Cortex of kidney (tissue), 1 donor: ENCODE results near the gene PEPD.

ENCODE experiments used
- DNase-seq: peaks from one replicate; lab custom pipeline; 2025; lab: John Stamatoyannopoulos, UW

The PEPD gene

DNA sequence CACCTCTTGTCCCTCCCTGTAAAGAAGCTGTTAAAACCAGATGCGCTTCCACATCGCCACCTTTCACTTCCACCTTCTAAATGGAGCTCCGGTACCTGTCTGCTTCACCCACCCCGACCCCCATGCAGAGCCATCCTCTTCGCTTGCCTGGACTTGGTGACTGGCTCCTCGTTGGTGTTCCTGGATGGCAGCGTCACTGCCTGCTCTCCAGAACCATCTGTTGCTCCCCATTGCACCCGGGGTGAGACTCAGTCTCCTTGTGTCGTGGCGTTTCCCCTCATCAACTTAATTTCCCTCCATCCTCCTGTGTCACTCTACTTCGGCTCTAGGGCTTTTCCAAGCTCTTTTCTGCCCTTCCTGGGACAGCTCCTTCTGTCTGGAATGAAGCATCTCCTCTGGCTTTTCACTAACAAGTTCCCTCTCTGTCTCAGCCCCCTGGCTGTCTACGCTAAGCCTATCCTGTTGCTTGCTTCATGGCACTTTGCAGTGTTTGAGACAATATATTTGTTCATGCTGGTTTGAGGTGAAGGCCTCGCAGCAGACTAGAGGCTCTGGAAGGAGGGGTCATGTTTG lies 137.8 kb downstream of the PEPD start:
- DNase-seq: no peak

DNA sequence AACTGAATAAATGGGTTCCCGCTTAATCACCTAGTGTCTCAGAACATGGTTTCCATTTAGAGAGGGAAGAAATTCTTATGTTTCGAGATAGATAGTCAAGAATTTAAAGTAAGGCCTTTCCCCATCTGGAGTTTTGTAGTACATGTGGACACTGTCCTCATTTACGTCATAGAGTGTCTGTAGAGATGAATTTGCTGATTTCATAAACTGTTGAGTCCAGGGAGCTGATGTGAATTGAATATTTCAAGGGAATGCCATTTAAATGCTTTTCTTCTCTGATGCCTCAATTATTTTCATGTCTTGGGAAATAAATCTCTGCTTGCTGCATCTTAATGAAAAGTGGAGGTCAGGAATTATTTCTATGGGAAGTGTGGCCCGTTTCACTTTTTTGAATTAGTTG lies 138.6 kb downstream of the PEPD start:
- DNase-seq: no peak

DNA sequence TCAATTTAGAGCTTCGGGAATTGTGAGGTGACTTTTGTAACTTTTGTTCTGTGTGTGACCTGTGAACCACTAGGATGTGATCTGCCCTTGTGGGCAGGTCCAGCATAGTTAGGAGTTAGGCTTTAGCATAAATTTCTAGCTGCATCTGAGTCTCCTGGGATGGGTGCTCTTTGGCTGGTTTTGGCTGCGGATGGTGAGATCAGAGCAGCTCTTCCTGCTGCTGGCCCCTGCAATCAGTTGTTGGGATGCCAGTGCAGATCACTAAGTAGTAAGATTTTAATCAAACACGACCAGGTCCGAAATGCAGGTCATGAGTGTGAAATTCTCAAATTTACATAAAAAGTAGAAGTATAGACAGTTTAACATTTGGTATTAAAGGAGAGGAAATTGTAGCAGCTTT lies 139.6 kb downstream of the PEPD start:
- DNase-seq: no peak

DNA sequence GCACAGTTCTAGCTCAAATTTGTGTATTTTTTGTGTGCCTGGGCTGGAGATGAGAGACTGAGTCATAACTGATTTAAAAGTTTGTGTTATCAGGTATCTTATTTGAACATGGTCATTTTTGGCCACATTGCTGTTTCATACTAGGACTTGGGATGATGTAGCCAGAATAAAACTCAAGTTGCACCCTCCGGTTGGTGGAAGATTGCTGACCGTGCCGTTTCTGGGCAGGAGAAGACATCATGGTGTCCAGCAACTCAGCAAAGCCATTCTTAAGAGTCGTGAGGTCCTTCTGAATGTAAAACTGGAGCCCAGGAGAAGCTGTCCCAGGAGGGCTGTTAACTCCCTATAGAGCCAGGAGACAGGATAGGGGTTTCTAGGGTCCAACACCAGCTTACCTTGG lies 140.5 kb downstream of the PEPD start:
- DNase-seq: no peak

DNA sequence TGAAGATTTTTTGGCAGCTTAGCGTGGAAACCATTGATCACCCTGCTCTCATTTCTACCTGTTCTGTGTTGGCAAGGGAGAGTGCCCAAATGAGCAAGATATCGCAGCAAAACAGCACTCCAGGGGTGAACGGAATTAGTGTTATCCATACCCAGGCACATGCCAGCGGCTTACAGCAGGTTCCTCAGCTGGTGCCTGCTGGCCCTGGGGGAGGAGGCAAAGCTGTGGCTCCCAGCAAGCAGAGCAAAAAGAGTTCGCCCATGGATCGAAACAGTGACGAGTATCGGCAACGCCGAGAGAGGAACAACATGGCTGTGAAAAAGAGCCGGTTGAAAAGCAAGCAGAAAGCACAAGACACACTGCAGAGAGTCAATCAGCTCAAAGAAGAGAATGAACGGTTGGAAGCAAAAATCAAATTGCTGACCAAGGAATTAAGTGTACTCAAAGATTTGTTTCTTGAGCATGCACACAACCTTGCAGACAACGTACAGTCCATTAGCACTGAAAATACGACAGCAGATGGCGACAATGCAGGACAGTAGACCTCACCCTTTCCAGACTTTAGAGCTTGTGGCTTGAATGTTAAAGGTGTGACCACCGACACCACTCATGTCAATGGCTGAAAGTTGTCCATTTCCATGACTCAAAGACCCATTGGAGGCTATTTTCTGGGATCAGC lies 142.3 kb downstream of the PEPD start:
- no peak for DNase-seq

DNA sequence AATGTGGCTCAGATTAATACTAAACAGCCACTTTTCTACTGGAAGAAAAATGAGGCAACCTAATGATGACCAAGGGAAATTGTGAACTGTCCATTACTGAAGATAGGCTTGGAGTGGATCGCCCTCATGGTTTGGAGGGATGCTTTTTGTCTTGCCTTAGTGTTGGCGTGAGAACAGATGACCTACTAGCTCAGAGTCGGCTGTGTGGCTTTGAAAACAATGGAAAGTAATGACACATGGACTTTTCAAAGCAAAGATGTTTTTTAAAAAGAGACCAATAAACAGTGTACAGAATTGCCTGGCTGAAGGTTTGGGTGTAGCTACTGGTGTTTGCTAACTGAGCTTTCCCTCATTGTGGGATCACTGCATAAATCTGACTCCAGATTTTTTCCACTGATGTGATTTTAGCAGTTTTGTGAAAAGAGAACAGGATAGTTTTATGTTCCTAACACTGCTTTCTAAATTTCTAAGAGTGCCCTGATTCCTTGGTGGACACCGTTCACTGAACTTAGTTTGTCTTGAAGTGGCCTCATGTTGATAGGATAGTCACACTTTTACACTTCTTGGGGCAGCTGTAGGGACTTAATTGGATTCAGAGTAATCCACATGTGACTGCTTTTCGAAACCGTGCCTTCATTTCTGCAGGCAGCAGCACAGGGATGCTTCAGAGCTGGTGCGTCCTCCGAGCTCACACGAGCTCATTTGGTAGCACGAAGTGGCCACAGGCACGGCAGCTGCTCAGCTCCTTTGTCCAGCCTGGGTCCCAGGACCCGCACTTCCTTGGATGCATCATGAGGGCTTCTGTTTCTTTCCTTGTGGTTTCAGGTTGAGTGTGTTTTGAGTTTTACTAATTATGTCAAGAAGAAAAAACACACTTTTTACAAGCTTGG lies 143.8 kb downstream of the PEPD start:
- DNase-seq: no peak

DNA sequence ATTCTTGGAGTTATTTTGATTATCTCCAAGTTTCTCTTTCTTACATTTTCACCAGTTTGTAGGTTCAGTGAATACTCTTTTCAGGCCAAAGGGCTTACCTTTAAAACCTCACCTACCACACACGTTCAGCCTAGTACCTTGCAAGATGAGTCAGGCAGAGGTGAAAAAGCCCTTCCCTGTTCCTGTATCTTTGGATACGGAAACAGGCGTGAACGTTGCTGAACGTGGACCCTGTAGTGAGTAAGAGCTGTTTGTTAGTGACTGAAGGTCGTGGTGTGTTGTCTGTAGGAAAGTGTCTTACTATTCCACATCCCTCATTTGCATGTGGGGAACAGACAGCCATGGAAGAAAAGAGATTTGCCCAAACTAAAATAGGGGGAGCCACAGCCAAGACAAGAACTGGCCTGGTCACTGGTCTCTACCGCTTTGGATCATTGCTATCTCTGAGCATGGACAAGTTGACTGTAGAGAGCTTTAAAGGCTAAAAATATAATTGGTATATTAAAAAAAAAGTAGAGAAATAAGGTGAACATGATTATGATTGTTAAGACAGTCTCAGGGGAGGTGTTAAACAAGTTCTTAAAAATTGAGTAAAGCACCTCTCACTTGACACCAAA lies 144.5 kb downstream of the PEPD start:
- no peak for DNase-seq

DNA sequence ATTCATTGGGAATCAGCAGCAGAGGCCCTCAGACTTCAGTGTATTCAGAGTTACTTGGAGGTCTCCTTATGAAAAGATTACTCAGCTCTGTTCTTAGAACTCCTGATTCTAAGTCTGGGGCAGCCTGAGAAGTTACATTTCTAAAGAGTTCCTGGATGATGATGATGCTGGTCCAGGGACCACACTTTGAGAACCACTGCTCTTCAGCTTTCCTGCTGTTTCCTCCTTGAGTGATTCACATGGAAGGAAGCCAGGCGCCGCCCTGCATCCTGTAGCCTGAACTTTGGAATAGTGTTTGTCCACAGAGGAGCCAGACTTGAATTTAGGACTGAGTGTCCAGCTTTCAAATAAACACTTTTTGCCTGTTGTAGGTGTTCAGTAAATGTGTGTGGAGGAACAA lies 145.2 kb downstream of the PEPD start:
- no peak for DNase-seq

DNA sequence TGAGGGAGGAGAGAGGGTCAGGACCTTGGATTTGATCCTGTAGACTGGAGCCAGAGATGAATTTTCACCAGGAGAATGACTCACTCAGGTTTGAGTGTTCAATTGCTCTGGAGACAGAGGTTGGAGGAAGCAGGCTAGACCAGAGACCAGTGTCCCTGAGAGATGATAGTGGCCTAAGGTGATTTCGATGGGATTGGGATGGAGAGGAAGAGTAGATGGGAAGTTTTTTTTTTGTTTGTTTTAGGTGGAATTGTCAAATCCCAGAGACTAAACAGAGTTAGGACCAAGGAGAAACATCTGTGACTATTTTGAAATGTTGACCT lies 145.8 kb downstream of the PEPD start:
- no peak for DNase-seq

DNA sequence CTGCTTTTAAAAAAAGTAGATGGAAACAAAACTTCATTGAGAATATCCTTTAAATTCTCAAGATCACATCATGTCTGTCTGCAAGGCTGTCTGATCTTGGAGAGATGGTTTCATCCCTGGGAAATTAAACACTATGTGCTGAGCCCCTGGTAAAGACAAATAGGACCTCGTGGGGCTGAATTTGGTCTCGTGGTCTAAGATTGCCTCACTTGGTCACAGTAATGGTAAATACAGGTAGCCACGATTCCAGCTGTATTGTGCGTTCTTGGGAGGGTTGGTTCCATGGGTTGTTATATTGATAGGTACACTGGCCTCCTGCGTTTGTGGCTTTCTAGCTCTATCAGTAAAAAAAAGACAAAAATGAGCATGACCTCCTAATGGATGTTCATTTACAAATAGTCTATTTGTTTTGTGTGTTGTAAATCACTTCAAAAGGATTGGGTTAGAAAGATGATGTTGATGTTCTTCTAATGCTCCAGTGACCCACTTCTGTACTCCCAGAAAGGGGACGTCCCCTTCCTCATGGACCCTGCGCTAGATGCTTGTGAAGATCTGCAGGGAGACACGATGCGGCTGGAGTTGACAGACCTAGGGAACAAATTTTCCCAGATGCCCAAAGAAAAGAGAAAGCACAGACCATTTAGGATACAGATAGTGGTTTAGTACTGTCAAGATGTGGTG lies 146.3 kb downstream of the PEPD start:
- no peak for DNase-seq

DNA sequence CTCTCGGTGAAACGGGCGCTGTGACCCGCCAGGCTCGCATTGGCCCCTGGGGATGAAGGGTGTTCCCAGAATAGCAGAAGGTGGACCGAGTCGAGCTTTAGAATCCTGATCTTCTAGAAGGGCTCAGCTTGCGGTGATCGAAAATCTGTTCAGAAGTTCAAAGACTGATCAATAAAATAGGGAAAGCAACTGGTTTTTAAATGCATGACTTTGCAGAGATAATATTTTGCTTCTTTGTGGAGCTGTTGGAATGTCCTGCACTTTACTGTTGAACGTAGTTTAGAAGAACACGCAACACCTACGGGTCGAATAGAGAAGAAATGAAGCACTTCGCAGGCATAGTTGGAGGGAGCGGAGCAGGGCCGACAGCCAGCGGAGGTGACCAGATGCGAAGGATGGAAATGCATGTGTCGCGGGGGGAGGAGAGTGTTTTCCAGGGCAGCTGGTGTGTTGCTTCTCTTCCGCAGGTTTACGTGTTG lies 147.3 kb downstream of the PEPD start:
- no peak for DNase-seq

DNA sequence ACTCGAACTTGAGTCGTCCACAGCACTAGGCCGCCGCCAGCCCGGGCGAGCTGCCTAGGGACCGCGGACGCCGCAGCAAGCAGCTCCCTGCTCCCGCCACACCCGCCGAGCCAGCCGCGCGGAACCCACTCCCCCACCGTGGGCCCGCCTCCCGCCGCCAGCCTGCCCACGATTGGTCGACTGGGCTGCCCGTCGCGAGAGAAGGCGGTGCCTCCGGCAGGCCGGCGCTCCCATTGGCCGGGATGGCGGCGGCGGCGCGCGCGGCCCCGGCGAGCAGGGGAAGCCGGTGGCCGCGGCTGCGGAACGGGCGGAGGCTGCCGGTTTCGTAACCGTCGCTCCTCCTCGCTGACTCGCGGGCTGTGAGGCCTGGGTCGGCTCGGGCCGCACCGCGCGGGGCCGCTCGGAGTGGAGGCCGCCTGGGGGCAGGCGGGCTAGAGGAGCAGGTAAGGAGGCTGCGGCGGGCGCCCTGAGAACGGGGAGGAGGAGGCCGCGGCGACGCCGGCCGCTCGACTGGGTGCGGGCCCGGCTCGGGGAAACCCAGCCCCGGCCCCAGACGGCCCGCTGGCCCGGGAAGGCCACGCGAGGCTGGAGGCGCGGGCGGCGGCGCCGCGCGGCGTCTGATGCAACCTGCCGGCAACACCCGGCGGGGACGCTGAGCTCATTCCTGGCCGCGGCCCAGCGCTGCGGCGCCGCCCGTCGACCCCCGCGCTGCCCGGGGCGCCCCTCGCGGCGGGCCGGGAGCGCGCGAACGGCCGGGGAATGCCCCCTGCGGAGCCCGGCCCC lies 147.9 kb downstream of the PEPD start, which contains the start of gene CEBPG:
TSS of gene CEBPG (plus strand) at position 257 of the 783 bp plus-strand sequence. CDS start 5,531 bp downstream, outside the sequence.
- no peak for DNase-seq

DNA sequence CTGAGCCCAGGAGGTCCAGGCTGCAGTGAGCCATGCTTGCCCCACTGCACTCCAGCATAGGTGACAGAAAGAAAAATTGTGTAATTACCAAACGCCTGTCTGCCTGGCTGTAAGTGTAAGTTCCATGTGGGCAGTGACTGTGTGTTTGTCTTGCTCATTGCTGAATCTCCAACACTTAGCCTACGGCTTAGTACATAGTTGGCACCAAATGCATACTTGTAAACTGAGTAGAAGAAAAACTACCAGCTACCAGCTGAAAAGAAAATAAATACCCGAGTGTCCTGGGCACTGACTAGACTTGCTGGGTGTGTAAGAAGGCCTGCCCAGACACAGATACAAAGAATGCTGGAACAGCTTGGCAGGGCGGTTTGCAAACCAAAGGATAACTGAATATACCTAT lies 150.8 kb downstream of the PEPD start:
- DNase-seq: no peak

DNA sequence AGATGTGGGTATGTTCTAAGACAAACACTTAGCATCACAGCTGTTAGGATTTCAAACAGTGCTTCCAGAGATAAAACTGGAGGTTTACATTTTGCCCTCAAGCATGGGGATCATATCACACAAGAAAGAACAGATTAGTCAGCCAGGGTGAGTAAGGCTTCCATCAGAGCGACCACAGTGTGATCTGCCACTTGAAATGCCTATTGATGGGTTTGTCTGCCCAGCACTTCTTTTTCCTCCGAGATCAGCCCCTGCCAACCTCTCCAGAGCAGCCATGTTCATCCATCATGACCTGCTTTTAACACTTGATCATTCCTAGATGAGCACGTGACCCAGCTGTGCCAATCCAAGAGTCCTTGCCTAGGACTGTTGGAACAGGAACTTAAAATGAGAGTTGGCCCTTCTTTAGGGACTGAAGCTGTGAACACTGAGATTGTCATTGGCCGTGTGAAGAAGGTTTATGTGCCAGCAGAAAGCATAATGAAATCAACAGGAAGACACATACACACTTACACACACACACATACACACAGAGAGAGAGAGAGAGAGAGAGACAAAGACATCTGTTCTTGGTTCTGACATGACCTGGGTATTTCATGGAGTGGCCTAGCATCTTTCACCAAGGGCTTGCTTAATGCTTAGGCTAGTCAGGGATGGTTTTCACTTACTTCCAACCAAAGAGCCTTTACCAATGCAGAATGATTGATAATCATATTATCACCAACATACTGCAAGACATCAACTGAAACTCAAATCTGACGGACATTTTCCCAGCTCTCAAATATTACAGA lies 153.3 kb downstream of the PEPD start:
- no peak for DNase-seq

DNA sequence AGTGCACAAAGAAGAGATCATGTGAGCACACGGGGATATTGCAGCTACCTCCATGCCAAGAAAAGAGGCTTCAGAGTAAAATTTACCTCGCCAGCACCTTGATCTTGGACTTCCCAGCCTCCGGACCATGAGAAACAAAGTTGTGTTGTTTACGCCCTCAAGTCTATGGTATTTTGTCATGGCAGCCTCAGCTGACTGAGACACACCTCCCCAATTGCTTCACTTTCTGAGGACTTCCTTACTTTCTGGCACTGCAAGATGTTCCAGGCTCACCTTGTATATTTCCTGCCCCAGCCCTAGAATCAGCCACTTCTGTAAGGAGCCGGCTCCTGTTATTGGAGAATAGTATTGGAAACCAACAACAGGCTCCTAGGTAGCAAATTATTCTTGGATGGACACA lies 154.7 kb downstream of the PEPD start:
- no peak for DNase-seq

DNA sequence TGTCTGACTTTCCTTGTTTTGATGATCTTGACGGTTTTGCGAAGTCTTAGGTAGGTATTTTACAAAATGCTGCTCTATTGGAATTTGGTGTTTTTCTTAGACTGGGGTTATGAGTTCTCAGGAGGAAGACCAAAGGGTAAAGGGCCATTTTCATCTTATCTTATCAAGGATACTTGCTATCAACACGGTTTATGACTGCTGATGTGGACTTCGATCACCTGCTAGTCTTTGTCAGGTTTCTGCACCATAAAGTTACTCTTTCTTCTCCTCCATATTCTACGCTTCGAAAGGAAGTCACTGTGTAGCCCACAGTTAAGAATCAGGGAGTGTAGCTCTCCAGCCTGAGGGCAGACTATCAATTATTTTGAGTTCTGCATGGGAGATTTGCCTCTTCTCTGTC lies 155.5 kb downstream of the PEPD start:
- DNase-seq: no peak

DNA sequence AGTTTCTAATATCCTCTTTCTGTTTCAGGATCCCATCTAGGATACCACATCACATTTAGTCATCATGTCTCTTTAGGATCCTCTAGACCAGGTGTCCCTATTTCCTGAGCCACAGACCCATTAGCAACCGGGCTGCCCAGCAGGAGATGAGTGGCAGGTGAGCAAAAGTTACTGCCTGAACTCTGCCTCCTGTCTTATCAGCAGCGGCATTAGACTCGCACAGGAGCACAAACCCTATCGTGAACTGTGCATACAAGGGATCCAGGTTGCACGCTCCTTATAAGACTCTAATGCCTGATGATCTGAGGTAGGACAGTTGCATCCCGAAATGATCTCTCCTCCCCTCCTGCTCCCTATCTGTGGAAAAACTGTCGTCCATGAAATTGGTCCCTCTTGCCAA lies 155.9 kb downstream of the PEPD start:
- DNase-seq: no peak

DNA sequence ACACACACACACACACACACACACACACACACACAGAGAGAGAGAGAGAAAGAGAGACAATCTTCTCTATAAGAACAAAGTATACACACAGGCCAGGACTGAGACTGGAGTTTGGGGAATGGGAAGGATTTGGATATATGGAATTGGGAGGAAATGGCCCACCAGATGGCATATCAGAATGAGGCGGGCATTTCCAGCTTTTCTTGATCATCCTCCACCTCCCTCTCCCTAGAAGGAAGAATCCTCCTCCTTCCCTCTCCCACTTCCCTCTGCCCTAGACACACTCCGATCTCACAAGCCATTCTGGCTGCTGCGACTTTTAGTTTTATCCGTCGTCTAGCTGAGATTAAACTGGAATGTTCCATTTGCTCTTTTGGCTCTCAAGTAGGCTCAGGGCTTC lies 158.1 kb downstream of the PEPD start:
- DNase-seq: no peak

DNA sequence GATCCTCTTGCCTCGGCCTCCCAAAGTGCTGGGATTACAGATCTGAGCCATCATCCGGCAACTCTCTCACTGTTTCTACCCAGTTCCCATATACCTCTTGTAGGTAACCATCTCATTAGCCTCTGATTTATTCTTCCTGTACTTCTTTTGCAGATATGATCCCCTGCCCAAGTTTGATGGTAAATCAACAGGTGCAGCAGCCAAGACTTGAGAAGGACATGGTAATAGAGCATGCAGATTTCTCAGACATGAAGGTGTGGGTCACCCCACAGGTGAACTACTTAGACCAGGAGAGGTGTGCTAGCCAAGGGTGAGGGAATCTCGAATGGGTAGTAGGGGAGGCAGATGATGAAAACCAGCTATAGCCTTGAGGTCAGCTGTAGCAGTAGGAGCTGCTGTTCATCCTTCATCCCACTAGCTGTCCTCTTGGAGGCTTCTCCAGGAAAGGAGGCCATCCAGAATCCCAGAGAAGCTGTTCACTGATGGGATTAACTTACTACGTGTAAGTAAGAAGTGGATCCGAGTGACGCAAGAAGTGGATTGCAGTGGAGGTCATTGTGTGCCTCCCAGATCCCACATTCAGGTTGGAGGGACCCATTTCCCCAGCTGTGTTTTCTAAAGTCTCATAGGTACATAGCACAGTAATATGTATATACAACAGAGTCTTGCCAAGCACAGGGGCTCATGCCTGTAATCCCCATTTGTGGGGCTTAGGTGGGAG lies 158.9 kb downstream of the PEPD start:
- DNase-seq: no peak

DNA sequence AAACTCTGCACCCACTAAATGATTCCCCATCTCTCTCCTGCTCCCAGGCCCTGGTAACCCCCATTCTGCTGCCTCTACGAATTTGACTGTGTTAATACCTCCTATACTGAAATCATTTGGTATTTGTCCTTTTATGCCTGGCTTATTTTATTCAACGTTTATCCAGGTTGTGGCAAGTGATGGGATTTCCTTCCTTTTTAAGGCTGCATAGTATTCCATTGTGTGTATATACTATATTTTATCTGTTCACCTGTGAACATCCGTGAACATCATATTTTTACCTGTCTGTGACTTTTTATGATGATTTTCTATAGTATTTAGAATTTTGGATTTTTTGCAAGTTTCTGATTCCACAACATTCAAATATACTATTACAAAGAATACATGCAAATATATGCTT lies 162.0 kb downstream of the PEPD start:
- DNase-seq: no peak
